Body of pancreas (tissue), 4 donors: ENCODE measurements around the gene IDI2. TPM values are rescaled to one million over a fixed set of nuclear protein-coding genes. Genes with fewer than 3 reads are reported as not detected.

Experiments
- ATAC-seq: fragments of 150-250 bp; one replicate; pipeline ENCODE4 v1.9.1; 2016
- DNase-seq, 4 donors: peaks; one replicate each; pipeline ENCODE4 v3.0.0-alpha.2; 2019
- H3K27ac ChIP-seq, 4 donors: fragments of 200-600 bp; sonication (generic); 1 replicate in 3 of 4; 2 replicates in 1 of 4; pipeline versions ENCODE4 v1.5.1 to v1.6.1; 2016 to 2019; ENCODE audit warnings: mild to moderate bottlenecking in 1 of 4, mixed read lengths in 1 of 4, moderate library complexity in 1 of 4
- H3K27me3 ChIP-seq, 2 donors: fragments of 200-600 bp; sonication (generic); one replicate each; pipeline ENCODE4 v1.6.0; 2016; ENCODE audit warnings: mild to moderate bottlenecking in 1 of 2
- H3K36me3 ChIP-seq, 2 donors: fragments of 200-600 bp; sonication (generic); replicated peaks in 1 of 2; 2 replicates each; pipeline ENCODE4 v1.5.1; 2016; ENCODE audit warnings: low read depth in 2 of 2; ENCODE audit not compliant: insufficient read depth in 1 of 2
- H3K4me1 ChIP-seq: fragments of 200-600 bp; sonication (generic); one replicate; pipeline ENCODE4 v1.6.0; 2016
- H3K4me3 ChIP-seq, 2 donors: fragments of 200-600 bp; sonication (generic); 1 replicate in 1 of 2; 2 replicates in 1 of 2; pipeline ENCODE4 v1.5.1; 2016 to 2019
- H3K9me3 ChIP-seq, 3 donors: fragments of 200-600 bp; sonication (generic); 1 replicate in 2 of 3; 2 replicates in 1 of 3; pipeline ENCODE4 v1.5.1; 2016
- CTCF ChIP-seq, 7 experiments: fragments of 450-650 bp in 4 of 7; fragments of 200-600 bp in 3 of 7; sonication (generic) in 3 of 7; IDR thresholded peaks; one replicate each; pipeline ENCODE4 v1.5.1; 2016 to 2019; ENCODE audit warnings: antibody characterized with exemption in 7 of 7
- POLR2A ChIP-seq, 3 donors: fragments of 450-650 bp; IDR thresholded peaks; one replicate each; pipeline ENCODE4 v1.6.1; 2016; ENCODE audit warnings: antibody characterized with exemption in 3 of 3, mild to moderate bottlenecking in 2 of 3
- WGBS, 2 donors: methylation state at CpG; one replicate each; pipeline ENCODE4 v1.1.5; 2017; 5-methylcytosine and 5-hydroxymethylcytosine counted together
- intact Hi-C: fragments of 100-400 bp; cut with DNase I; formaldehyde crosslinking; loops from one replicate; pipeline ENCODE4 v1.15.1; 2023
- total RNA-seq, 2 donors: library from RNA; depleted of rRNA; stranded (reverse); fragments of >200 nt; gene quantifications; one replicate each; pipeline ENCODE4 v1.1.0, GENCODE V29; 2016

IDI2 gene
- total RNA-seq, 2 donors from 2014 or later: not detected

GRCh38 chr10:1059902-1060301 lies 34.2 kb upstream of the IDI2 start:
- Histone ChIP-seq H3K4me3 (no peak overlapping the region), H3K36me3 (no peaks in the 10 kb centered on the region), H3K27me3 (no peaks in the 10 kb centered on the region), H3K27ac (no peak overlapping the region), H3K9me3 (no peaks in the 10 kb centered on the region), H3K4me1 (peaks cover 22% of the 10 kb centered on the region)
- TF ChIP-seq POLR2A (IDR thresholded peaks at IDR 0.05) (no peak), CTCF (IDR thresholded peaks at IDR 0.05) (no peak)
- intact Hi-C loops: no loop called here
- WGBS, 2 donors: 97% methylated on average over 6 to 8 of the region's 8 CpGs
- ATAC-seq (no peak), DNase-seq (no peak)

- Histone ChIP-seq H3K9me3 (no peaks in the 10 kb centered on the region), H3K36me3 (no peaks in the 10 kb centered on the region), H3K4me1 (peaks cover 37% of the 10 kb centered on the region), H3K4me3 (no peak overlapping the region), H3K27me3 (no peaks in the 10 kb centered on the region), H3K27ac (peak overlapping the region in 1 of 4 donors; percentile 15)
- WGBS, 2 donors: 19 to 21% methylated on average over 7 of the region's 7 CpGs
- TF ChIP-seq CTCF (IDR thresholded peaks at IDR 0.05) (no peak), POLR2A (IDR thresholded peaks at IDR 0.05) (no peak)
- DNase-seq (peak in 1 of 4 donors; percentile 39), ATAC-seq (no peak)
- intact Hi-C loops: no loop called here
These were observed 32.4 kb upstream of the IDI2 start for GRCh38 chr10:1058017-1058416.

- intact Hi-C loops: no loop called here
- ATAC-seq (peak; percentile 2), DNase-seq (no peak)
- TF ChIP-seq POLR2A (IDR thresholded peaks at IDR 0.05) (no peak), CTCF (IDR thresholded peaks at IDR 0.05) (no peak)
- H3K27ac ChIP-seq: peak overlapping the region; percentile 90 to 99 (median 98)
- H3K36me3 ChIP-seq: no peaks in the 10 kb centered on the region
- H3K4me3 ChIP-seq: peak overlapping the region; percentile 31 to 56
- 1 to 2% methylated on average over 10 to 26 of the region's 26 CpGs for WGBS, 2 donors
- no peaks in the 10 kb centered on the region for H3K27me3 ChIP-seq
- H3K9me3 ChIP-seq: no peaks in the 10 kb centered on the region
- H3K4me1 ChIP-seq: peaks cover 44% of the 10 kb centered on the region
These were observed 31.5 kb upstream of the IDI2 start for GRCh38 chr10:1057106-1057657.

- Histone ChIP-seq H3K4me3 (peak within 1 kb of the TSS; percentile 31 to 56), H3K4me1 (peaks cover 50% of the 10 kb centered on the region), H3K36me3 (no peaks in the 10 kb centered on the region), H3K27ac (peak within 1 kb of the TSS; percentile 90 to 99 (median 98)), H3K27me3 (no peaks in the 10 kb centered on the region), H3K9me3 (no peaks in the 10 kb centered on the region)
- ATAC-seq (peak; percentile 92), DNase-seq (peak; percentile 79 to 87 (median 81))
- WGBS, 2 donors: 0% methylated on average over 37 to 78 of the region's 87 CpGs
- peak; percentile 71 to 84 (median 81) for TF ChIP-seq POLR2A (IDR thresholded peaks at IDR 0.05)
- no peak for TF ChIP-seq CTCF (IDR thresholded peaks at IDR 0.05)
- intact Hi-C loops: no loop called here
These were observed 30.9 kb upstream of the IDI2 start, which contains the start of gene WDR37 for GRCh38 chr10:1056326-1057105. WDR37 (plus strand) TSS chr10:1056385; CDS start chr10:1072156, 15,771 bp downstream.
